Activated CD4-positive, CD25-positive, alpha-beta regulatory T cell (primary cell): ENCODE results near the gene SGMS1.
"Not testable (repeated sequence)": the region's sequence is repeated elsewhere in the genome, so short reads cannot be mapped to it uniquely, and the experiment has no call there.

Source experiments
- DNase-seq, 4 experiments: peaks; one replicate each; lab custom pipeline; 2025; lab: John Stamatoyannopoulos, UW

SGMS1 gene

DNA sequence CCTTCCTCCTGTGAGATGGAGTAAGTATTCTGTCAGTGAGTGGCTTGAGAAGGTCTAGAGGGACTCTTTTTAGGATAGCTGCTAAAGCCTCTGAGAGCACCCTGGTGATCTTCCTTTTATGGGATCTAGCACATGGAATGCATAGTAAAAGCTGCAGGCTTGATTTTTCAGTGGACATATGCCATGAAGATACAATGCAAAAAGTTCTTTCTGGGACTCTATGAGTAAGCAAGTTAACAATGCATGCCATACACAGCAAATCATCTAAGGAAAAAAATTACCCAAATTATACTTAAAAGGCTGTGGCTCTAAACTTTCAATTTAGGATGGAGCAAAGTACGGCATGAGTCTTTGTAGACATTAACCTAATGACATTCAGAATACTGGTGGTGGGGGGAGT lies 154.5 kb downstream of the SGMS1 start:
- DNase-seq: no peak

DNA sequence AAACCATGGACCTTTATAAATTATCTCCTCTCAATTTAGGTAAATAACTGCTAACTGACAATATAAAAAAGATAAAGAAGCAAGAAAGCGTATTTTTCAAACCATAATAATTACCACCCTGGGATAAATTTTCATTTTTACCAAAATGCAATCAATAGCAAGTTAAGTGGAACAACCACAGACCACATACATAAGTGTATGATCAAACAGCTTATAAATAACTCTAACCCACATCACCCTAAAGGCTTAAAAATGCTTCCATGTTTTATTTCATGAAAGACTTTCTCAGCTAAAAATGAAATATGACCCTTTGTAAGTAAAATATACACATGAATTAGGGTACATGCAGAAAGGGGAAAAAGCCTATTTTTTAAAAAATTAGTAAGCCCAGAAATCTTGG lies 156.5 kb downstream of the SGMS1 start:
- no peak for DNase-seq

DNA sequence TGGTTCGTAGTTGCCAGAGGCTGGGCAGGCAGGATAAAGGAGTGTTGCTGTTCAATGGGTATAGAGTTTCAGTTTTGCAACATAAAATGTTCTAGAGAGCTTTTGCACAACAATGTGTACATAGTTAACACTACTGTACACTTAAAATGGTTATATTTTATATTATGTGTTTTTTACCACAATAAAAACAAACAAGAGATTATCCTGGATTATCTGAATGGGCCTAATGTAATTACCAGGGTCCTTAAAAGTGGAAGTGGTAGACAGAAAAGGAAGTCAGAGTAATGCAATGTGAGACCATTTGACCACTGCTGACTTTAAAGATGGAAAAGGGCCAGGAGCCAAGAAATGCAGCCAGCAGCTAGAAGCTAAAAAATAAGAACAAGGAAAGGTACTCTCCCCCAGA lies 159.7 kb downstream of the SGMS1 start:
- no peak for DNase-seq

DNA sequence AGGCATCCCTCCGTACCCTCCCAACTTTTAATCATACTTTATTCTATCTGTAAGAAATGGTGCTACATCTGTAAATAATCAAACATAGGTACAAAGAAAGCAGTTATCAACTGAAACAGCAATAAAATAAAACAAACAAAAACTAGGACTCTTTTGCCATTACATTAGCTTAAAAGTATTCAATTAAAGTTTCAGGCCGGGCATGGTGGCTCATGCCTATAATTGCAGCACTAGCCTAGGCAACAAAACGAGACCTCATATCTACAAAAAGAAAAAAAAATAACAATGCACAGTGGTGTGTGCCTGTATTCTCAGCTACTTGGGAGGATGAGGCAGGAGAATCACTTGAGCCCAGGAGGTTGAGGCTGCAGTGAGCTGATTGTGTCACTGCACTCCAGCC lies 161.9 kb downstream of the SGMS1 start:
- no peak for DNase-seq

DNA sequence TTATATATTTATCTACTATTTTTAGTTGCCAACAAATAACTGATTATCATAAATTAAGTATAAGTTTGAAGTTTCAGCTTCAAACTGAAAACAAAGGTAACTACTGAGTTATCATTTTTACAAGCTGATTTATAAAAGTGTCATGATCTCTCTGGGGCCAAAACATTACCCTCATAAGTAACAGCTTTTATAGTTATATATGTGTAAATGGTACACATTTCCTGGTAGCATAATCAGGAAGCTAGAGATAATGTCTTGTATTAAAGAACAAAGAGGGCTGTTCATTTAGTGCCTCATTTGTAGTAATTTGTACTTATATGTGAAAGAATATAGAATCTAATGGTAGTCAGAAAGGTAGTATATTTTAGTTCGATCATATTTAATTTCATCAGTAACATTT lies 162.6 kb downstream of the SGMS1 start:
- no peak for DNase-seq

DNA sequence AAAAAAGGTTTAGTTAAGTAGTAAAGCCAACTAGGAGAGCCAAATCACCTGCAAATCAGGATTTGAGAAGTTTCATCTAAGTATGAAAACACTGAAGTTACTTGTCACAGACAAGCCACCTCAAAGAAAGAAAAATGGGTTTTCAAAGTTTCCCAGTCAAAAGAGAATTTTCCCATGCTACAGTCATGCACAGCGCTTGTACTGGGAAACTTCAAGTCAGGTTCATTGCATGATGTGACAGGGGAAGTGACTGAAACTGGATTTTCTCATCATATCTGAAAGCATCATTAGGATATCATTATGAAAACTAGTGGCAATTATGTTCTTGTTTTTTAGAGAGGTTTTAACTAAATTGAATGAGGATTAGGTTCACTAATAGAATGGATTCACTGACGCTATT lies 167.0 kb downstream of the SGMS1 start:
- no peak for DNase-seq

DNA sequence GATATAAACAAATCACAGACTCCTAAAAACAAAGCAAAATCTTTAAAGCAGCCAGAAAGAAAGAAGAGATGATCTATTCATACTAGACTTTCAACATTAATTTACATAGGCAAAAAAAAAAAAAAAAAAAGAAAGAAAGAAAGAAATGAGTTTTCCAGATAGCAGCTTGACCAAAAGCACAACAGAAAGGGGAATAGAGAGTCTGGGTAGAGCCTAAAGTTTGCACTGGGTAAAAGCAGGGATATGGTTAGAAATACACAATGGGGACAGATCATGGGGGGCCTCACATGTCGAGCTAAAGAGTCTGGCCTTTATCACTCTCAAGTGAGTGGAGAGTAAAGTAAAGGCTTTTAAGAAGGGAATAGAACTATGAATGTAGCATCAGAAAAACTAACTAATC lies 169.8 kb downstream of the SGMS1 start:
- DNase-seq: no peak

DNA sequence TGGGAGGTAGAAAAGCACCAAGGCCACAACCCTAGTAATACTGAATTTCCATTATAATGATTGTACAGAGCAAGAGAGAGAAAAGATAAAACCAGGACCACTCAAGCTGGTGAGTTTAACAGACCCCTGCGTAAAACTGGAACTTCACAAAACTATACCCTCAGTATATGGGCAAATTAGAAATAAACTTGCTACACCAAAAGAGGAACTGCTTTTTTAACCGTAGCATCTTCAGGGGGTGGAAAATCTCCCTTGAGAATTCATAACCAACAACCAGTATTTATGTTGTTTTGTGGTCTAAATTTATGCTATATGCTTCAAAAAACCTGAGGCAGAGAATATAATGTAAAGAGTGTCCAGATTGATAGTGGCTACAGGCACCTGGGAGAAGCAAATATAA lies 171.2 kb downstream of the SGMS1 start:
- DNase-seq: no peak

DNA sequence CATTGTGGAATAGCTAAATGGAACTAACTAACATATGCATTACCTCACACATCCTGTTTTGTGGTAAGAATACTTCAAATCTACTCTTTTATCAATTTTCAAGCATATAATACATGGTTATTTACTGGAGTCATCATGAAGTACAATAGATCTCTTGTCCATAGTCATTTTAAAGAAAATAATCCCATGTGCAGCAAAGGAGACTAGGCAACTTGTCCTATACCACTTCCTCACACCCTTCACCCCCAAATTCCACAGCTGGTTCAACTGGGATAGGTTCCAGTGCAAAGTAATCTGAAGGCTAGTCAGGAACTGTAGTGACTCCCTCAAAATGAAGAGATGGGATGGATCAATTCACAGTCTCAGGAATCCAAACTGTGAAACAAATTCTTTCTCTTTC lies 176.1 kb downstream of the SGMS1 start:
- DNase-seq: no peak

DNA sequence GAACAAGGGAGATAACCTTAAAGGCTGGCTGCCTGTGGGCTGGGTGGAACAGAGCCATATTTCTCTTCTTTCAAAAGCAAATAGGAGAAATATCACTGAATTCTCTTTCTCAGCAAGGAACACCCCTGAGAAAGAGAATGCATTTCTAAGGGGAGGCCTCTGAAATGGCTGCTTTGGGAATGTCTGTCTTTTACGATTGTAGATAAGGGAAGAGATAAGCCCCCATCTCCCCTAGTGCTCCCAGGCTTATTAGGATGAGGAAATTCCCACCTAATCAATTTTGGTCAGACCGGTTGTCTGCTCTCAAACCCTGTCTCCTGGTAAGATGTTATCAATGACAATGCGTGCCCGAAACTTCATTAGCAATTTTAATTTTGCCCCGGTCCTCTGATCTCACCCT lies 178.0 kb downstream of the SGMS1 start:
- not testable (repeated sequence) for DNase-seq

DNA sequence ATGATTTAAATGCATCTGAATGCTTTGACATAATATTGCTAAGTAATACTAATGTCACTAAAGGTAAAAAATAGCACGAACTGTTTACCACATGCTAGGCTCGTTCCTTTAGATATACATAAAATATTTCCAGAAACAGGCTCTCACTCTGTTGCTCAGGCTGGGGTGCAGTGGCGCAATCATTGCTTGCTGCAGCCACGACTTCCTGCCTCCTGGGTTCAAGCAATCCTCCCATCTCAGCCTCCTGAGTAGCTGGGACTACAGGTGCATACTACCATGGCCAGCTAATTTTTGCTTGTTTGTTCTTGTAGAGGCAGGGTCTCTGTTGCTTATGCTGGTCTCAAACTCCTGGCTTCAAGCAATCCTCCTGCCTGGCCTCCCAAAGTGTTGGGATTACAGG lies 183.3 kb downstream of the SGMS1 start:
- no peak for DNase-seq

DNA sequence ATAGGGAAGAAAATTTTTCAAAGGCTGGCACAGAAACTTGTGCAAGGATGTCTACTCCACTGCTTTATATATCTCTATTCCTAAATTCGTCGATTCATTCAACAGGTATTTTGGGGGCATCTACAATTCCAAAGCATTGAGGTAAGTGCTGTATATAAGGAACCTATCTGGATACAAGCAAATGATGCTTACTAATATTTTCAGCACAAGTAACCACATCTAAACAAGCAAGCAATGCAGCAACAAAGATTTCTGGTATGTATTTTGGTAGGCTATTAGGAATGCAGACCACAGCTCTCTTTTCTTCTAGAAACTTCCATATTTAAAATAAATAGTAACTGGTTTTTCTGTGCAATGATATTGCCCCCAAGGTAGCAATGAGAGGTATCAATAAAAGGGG lies 183.9 kb downstream of the SGMS1 start:
- DNase-seq: no peak

DNA sequence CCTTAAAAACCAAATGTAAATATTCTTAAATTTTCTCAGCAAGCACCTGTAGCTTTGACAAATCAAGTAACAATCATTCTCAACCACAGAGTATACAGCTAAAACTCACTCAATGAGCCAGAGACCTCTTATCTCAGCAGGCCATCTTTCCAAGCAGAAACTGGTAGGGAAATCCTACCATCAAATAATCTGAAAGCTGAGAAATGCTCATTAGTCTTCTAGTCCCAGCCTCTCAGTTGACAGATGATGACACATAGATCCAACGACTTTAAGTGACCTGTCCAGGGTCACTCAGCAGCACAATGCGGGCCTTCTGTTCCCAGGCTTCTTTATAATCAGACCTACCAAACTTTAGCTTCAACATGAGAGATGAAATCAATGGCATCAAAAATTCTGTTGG lies 184.6 kb downstream of the SGMS1 start:
- no peak for DNase-seq

DNA sequence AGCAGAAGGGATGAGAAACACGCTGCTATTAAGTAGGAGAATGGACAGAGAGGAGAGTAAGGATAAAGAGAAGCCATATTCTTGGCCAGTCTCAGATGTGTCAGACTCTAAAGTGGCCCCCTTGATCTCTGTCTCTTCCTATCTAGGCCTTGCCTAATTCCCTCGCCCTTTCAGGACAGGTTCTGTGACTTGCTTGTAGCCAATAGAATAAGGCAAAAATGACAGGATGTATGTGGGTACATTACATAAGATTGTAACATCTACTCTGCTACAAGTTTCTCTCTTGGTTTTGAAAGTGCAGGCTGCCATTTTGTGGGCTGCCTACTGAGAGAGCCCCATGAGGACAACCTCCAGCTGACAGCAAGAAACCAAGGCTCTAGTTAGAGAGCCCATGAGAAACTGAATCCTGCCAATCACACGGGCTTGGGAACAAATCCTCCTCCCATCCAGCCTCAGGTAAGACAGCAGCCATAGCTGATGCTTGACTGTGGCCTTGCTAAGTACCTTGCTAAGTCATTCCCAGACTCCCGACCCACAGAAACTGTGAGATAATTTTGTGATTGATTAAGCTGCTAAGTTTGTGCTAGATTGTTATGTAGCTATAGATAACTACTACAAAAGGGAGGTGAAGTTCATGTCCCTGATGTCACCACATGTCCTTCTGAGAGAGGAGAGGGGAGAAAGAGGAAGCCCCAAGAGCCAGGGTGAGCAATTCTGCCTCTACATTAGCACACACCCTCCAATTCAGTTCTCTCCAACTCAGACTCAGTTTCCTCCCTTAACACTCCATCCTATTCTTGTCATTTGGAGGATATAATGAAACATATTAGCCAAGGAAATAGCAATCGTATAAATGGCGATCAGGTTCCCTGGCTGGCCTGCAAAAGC lies 185.5 kb downstream of the SGMS1 start:
- no peak for DNase-seq

DNA sequence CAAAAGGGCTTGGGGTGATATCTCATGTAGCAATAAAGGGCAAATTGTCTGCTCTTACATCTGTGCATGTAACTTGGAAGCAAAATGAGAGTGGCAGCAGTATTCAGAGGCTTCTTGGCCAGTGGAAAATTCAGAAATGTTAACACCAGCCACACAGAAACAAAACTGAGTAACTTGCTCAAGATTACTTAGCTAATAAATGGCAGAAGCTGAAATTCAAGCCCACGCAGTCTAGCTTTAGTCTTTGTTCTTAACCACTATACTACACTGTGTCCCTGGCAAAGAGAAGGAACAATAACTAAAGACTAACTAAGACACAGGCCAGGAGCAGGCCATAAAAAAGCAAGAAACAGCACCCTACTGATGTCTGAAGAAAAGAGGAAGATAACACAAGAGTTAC lies 186.5 kb downstream of the SGMS1 start:
- DNase-seq: no peak

DNA sequence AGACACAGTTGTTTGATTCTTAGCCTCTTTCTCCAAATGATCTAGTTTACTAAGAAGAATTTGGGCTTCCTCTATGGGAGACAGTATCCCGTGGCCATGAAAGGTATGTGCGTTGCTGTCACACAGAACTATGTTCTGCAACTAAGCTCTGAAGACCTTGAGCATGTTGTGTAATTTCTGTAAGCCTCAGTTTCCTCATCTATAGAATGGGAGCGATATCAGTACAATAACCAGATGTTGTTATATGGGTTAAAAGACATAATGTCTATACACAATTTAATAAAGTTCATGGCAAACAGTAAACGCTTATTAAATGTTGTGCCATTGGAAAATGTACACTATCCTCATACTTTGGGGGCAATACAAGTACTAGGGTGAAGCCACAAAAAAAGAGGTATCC lies 187.0 kb downstream of the SGMS1 start:
- DNase-seq: no peak

DNA sequence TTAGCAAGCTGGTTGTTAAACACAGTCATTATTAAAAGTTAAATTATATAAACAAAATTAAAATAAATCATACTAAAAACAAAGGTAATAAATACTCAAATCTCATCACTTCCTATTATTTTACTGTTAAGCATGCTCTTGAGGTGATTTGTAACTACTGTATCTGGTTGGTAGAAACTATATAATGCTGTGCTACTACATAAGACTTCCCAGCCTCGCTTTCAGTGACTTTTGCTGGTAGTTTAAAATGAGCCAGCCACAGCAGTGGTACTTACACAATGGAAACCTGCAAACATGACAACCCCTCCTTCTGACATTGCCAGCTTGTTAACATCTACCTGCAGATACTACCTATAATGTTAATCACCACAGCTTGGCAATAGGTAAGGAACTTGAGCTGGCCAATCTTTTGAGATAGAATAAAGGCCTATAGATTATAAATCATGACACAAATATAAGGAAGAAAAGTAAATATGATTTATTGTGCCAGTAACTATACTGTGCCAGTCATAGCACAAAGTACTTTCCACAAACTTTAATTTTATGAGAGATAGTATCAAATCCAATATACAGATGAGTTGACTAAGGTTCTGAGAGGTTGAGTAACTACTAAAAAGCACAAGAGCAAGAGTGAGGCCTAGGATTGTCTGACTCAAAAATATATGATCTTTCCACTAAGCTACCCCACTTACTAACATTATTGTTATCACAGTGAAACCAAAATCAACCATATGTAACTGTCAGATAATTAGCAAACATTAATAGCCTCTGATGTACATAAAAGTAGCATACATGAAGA lies 191.3 kb downstream of the SGMS1 start:
- no peak for DNase-seq

DNA sequence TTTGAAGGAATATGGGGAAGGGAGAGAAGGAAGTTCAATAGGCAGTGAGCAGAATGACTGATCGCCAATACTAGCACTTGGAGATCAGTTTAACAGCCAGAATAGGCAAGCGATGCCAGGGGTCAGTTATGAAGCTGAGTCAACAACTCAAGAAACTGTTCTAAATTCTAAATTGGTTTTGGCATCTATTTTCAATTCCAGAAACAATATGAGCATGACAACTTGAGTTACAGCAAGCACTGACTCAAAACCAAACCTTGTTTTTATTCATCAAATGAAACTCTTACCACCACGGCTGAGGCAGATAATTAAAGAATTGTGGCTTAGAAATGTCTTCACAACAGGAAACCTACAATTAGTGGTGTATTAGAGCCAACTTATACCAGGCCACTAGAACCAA lies 192.0 kb downstream of the SGMS1 start:
- DNase-seq: no peak

DNA sequence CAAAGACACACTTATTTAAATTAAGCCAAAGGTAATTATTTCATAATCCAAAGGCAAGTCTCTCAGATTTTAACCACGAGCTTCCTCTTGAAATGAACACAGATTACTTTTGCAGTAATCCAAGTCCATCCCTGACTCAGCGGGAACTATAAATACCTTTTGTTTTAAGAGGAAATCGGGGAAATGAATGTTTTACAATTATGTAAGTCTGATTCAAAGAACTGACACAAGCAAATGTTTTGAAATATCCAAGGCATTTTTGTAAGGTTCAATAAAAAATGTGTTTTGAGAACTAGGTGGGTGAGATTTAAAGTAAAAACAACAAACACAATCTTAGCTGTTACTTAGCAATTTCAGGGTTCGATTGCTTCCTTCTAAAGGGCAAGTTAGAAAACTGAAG lies 192.6 kb downstream of the SGMS1 start:
- DNase-seq: no peak

DNA sequence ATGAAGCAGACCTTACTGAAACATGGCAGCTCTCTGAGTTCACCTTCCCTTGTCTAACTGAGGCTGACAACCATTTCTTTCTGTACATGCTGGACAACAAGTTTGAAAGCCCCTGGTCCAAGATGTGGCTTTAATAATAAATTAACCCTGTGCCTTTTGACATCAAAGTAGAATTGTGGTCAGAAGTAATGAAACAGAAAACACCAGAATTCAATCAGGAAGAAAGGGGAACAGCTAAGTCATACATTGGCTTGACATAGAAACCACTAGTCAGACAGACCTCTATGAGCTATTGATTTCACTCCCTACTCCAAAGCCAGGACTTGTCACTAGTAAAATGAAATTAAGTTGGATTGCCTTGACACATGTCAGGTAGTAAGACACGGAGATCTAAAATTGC lies 197.3 kb downstream of the SGMS1 start:
- DNase-seq: no peak

DNA sequence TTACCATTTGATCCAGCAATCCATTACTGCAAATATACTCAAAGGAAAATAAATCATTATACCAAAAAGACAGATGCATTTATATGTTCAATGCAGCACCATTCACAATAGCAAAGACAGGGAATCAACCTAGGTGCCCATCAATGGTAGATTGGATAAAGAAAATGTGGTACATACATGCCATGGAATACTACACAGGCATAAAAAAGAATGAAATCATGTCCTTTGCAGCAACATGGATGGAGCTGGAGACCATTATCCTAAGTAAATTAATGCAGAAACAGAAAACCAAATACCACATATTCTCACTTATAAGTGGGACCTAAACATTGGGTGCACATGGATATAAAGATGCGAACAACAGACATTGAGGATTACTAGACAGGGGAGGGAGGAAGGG lies 198.5 kb downstream of the SGMS1 start:
- DNase-seq: not testable (repeated sequence)

DNA sequence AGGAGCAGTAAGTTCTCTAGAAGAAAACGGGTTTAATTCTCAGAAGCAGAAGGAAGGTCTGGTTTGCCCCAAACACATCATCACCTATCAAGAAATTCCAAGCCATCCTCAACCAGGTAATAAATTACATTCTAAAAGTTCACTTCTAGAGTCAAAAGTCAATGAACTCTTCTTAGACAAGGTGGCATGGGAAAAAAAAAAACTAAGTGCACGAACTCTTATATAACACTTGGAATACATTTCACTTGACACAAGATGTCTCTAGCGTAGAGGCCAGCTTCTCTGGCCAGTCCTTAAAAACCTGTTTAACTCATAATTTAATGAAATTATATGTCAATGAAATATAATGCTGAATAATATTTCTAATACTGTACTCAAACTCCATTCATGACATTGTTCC lies 200.3 kb downstream of the SGMS1 start:
- DNase-seq: no peak

DNA sequence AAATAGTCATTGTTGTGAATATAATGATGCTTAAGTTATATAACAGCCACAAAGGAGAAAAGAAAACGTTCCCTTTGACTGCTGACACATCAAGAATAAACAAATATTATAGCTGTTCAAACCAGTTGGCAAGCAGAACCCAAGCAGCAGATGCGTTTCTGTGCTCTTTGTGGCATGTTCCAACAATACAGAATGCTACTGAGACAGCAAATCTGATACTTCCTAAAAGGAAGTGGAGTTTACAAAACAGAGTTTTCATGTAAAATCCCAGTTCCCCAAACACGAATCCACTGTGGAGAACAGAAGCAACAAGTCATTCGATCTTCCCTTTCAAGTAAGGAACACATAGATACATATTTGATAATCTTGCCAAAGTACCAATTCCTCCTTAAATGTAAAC lies 201.5 kb downstream of the SGMS1 start:
- DNase-seq: no peak
